A204.1 (cell line): ENCODE measurements around the gene KLF14.
A peak's percentile ranks its signal among the peaks of the same experiment; 100 is the strongest.
"Not testable (repeated sequence)": the region's sequence is repeated elsewhere in the genome, so short reads cannot be mapped to it uniquely, and the experiment has no call there.

ENCODE experiments used
- FAIRE-seq: peaks from 2 replicates; lab custom pipeline; 2012; peaks lifted over from hg19 to GRCh38; lab: Jason Lieb, UNC

KLF14 gene

GRCh38 chr7:130712416-130712815 lies 21.6 kb downstream of the KLF14 start:
- FAIRE-seq, result no peak

- FAIRE-seq, result no peak
Measured at GRCh38 chr7:130708766-130709165, 25.2 kb downstream of the KLF14 start.

DNA sequence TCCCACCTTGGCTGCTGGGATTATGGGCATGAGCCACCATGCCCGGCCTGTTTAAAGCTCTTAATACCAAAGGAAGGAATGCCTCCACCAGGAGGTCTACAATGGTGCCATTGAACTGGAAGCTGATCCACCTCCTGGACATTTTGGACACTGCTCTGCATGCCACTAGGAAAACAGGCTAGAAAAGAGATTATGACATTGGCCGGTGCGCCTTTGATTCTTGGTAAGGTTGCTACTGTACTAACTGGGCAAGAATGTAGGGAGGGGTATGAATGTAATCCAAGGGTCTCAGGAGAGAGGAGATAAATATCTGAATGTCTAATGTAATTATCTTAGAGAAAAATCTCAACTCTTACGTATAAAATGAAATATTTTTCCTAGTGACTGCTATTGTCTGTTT lies 26.0 kb downstream of the KLF14 start:
- FAIRE-seq, result no peak

DNA sequence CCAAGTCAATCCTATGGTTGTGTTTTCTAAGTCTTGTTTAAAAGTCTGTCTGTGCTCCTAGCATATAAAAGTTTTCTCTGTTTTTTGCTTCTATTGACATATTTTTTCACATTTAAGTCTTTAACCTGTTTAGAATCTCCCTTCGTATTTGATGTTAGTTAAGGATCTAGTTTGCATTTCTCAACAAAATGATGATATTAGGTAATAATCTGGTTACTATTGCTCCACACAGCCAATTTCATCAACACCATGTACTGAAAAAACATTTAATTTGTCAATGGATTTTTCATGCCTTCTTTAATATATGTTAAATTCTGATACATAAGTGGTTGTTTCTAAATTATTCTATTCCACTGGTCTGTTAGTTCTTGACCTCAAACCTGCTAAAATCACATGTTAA lies 30.2 kb downstream of the KLF14 start:
- no peak for FAIRE-seq

GRCh38 chr7:130701650-130702049 lies 32.4 kb downstream of the KLF14 start:
- peak; percentile 21 for FAIRE-seq

DNA sequence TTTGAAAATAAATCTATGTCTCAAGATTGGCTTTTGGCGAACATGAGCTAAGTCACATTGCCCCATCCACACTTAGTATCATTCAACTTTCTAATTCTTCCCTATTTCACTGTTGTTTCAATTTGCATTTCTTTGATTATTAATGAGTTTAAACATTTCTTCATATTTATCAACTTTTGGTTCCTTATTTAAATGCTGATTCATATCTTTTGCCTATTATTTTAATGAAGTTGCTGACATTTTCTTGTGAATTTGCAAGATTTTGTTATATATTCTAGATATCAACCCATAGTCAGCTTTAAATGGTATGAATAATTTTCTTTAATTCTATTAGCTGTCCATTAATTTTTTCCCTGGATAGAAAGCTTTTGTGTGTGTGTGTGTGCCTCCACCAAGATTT lies 33.2 kb downstream of the KLF14 start:
- FAIRE-seq, result peak; percentile 27

DNA sequence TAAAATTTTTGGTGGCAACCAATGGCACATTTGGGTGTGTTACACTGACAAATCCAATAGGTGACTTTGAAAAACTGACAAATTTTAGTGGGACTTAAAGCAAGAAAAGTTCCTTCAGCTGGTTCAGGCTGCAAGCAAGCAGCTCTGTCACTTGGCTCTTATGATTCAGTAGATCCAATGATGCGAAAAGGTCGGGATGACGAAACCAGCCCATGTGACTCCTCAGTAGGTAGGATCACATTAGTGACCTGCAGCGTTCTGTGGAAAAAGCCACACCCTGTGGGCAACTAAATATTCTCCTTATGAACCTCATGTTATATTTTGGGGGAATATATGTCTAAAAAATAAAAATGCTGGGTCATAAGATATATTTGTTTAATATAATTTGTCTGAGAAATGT lies 34.3 kb downstream of the KLF14 start:
- FAIRE-seq, result no peak

- FAIRE-seq, result no peak
Measured at GRCh38 chr7:130697820-130698219, 36.2 kb downstream of the KLF14 start.

GRCh38 chr7:130695840-130696239 lies 38.2 kb downstream of the KLF14 start:
- peak; percentile 79 for FAIRE-seq

DNA sequence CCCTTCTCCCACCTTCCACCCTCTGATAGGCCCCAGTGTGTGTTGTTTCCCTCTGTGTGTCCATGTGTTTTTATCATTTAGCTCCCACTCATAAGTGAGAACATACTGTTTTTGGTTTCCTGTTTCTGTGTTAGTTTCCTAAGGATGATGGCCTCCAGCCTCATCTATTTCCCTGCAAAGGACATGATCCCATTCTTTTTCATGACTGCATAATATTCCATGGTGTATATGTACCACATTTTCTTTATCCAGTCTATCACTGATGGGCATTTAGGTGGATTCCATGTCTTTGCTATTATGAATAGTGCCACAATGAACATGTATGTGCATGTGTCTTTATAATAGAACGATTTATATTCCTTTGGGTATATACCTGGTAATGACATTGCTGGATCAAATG lies 41.6 kb downstream of the KLF14 start:
- FAIRE-seq, result not testable (repeated sequence)

GRCh38 chr7:130689683-130690082 lies 44.3 kb downstream of the KLF14 start:
- FAIRE-seq, result no peak

- FAIRE-seq, result no peak
Measured at GRCh38 chr7:130683026-130683425, 51.0 kb downstream of the KLF14 start.
